ENCODE results near the gene NGEF. TPM values are rescaled to one million over a fixed set of nuclear protein-coding genes. Genes with fewer than 3 reads are reported as not detected.

NGEF gene
- total and polyA plus RNA-seq, 10 of the 15 experiments (the other 5 are each of a cell fraction or from before 2014, with no cell fraction given) = 0.12 TPM; not detected in 9

DNA sequence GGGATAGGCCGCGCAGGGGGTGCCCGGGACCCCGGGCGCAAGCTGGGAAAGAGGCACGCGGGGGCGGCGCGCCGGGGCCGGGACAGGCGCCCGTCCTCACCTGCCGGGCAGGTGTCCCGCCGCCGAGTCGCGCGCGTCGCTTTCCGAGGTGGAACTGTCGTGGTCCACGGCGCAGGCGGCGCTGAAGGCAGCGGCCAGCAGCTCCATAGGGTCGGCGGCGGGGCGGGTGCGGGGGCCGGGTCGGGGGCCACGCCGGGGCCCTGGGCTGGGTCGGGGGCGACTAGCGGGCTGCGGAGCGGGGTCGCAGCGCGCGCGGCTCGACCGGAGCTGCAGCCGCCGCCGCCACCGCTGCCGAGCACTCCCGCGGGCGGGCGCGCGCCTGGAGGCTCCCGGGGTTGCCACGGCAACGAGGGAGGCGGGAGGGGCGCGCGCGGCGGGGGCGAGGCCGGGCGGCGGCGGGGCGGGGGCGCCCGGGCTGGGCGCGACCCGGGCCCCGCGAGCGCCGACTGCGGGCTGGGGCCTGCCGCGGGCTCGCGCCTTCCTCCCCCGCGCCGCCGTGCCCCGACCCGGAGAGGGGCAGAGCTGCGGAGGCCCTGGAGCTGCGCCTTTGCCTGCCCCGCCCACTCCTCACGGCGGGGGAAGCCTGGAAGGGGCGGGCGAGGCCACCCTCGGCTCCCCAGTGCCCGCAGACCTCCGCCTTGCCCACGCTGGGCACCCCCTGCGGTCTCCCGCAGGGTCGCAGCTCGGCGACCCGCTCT is 85.1 kb downstream of the NGEF start (continued):
- TF ChIP-seq NFYA (IDR thresholded peaks at IDR 0.05; ENCODE audit: borderline replicate concordance, low read depth, low read length) (no peak), SMAD1 (IDR thresholded peaks at IDR 0.05; ENCODE audit: low read depth, partially characterized antibody) (no peak), IRF4 (IDR thresholded peaks at IDR 0.05; ENCODE audit: low read depth, low read length) (no peak), EP300 (IDR thresholded peaks at IDR 0.05; ENCODE audit: borderline replicate concordance in 1 of 2, control insufficient read depth in 1 of 2, low read depth in 2 of 2, low read length in 2 of 2) (no peak), BACH1 (IDR thresholded peaks at IDR 0.05; ENCODE audit: borderline replicate concordance) (no peak)
- TF ChIP-seq, protein P1, sequence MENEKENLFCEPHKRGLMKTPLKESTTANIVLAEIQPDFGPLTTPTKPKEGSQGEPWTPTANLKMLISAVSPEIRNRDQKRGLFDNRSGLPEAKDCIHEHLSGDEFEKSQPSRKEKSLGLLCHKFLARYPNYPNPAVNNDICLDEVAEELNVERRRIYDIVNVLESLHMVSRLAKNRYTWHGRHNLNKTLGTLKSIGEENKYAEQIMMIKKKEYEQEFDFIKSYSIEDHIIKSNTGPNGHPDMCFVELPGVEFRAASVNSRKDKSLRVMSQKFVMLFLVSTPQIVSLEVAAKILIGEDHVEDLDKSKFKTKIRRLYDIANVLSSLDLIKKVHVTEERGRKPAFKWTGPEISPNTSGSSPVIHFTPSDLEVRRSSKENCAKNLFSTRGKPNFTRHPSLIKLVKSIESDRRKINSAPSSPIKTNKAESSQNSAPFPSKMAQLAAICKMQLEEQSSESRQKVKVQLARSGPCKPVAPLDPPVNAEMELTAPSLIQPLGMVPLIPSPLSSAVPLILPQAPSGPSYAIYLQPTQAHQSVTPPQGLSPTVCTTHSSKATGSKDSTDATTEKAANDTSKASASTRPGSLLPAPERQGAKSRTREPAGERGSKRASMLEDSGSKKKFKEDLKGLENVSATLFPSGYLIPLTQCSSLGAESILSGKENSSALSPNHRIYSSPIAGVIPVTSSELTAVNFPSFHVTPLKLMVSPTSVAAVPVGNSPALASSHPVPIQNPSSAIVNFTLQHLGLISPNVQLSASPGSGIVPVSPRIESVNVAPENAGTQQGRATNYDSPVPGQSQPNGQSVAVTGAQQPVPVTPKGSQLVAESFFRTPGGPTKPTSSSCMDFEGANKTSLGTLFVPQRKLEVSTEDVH (IDR thresholded peaks at IDR 0.05; ENCODE audit: low read depth, partially characterized antibody) = no peak

GRCh38 chr2:232927032-232927792 is 85.8 kb downstream of the NGEF start:
- no peak for FAIRE-seq
- Histone ChIP-seq H3K4me2 (ENCODE audit: control insufficient read depth, insufficient read depth) (no peak overlapping the region), H3K9me3 (replicated peaks; ENCODE audit: control insufficient read depth, insufficient read depth, low read length) (no peaks in the 10 kb centered on the region; the same call in 2 of the 3 replicates), H3K4me3 (no peak overlapping the region), H3K36me3 (ENCODE audit: control insufficient read depth in 2 of 2, insufficient read depth in 2 of 2, low read length in 1 of 2) (no peaks in the 10 kb centered on the region), H3K27me3 (replicated peaks in 1 of 2; ENCODE audit: control insufficient read depth in 2 of 2, insufficient read depth in 2 of 2, low read length in 1 of 2) (peaks cover 5 to 9% of the 10 kb centered on the region in 2 experiments), H3K4me1 (ENCODE audit: control insufficient read depth, insufficient read depth, low read length) (no peaks in the 10 kb centered on the region), H4K20me1 (ENCODE audit: control insufficient read depth, insufficient read depth) (no peaks in the 10 kb centered on the region), H2AFZ (ENCODE audit: control insufficient read depth, low read depth, low read length) (no peak overlapping the region), H3K9ac (ENCODE audit: control insufficient read depth, insufficient read depth, low read length) (no peak overlapping the region), H3K79me2 (ENCODE audit: control insufficient read depth, insufficient read depth, low read length) (no peaks in the 10 kb centered on the region), H3K27ac (ENCODE audit: control insufficient read depth, insufficient read depth) (no peak overlapping the region)
- ChIA-PET POLR2A (no interaction called here), RAD21 (ENCODE audit: unreplicated experiment) (no interaction called here), CTCF (interaction anchor here (1.2 kb wide), 1 partner anchor 10 kb away, joined by 3 read pairs; no protein-coding TSS in a partner anchor), SMC1A (ENCODE audit: uncharacterized antibody, unreplicated experiment) (no interaction called here)
- no peak for DNase-seq (ENCODE audit: low read depth, low spot score)
- no peak for ATAC-seq
- intact Hi-C loops (cut with micrococcal nuclease; ENCODE audit: unreplicated experiment) = no loop called here
- WGBS (ENCODE audit: insufficient coverage, insufficient replicate concordance, low lambda C conversion rate, missing lambda C conversion rate) = 12% methylated on average over 50 of the region's 76 CpGs
- no TSS peak for BruUV-seq (replicated peaks)
- in situ Hi-C loops (cut with MboI) = no loop called here
- TF ChIP-seq PAX5 (IDR thresholded peaks at IDR 0.05; ENCODE audit: borderline replicate concordance, low read depth, low read length) = no peak
- no peak for TF ChIP-seq ETV6 (conservative IDR thresholded peaks at IDR 0.05 in 1 of 2, IDR thresholded peaks at IDR 0.05 in 1 of 2; ENCODE audit: borderline replicate concordance in 1 of 2, low read depth in 1 of 2)
- TF ChIP-seq NFIC (IDR thresholded peaks at IDR 0.05; ENCODE audit: low read depth, low read length) = no peak
- TF ChIP-seq ESRRA (IDR thresholded peaks at IDR 0.05; ENCODE audit: low read length) = no peak
- no peak for TF ChIP-seq NFXL1 (IDR thresholded peaks at IDR 0.05; ENCODE audit: borderline replicate concordance)
- TF ChIP-seq MTA2 (IDR thresholded peaks at IDR 0.05; ENCODE audit: low read depth) = no peak
- TF ChIP-seq, protein P2, sequence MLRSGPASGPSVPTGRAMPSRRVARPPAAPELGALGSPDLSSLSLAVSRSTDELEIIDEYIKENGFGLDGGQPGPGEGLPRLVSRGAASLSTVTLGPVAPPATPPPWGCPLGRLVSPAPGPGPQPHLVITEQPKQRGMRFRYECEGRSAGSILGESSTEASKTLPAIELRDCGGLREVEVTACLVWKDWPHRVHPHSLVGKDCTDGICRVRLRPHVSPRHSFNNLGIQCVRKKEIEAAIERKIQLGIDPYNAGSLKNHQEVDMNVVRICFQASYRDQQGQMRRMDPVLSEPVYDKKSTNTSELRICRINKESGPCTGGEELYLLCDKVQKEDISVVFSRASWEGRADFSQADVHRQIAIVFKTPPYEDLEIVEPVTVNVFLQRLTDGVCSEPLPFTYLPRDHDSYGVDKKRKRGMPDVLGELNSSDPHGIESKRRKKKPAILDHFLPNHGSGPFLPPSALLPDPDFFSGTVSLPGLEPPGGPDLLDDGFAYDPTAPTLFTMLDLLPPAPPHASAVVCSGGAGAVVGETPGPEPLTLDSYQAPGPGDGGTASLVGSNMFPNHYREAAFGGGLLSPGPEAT (IDR thresholded peaks at IDR 0.05; ENCODE audit: low read depth) = no peak
